Neural cell (in vitro differentiated cells): Measurements from ENCODE around the gene IGSF5. TPM values are rescaled to one million over a fixed set of nuclear protein-coding genes. Genes with fewer than 3 reads are reported as not detected.
"Not testable (repeated sequence)": the region's sequence is repeated elsewhere in the genome, so short reads cannot be mapped to it uniquely, and the experiment has no call there.

Source experiments
- H2AFZ ChIP-seq: fragments of 200-600, 300-800 bp; sonication (generic), shearing (Covaris generic); 2 replicates; pipeline ENCODE4 v1.6.0; 2014; ENCODE audit warnings: low read depth, mild to moderate bottlenecking, antibody characterized with exemption, low read length, moderate library complexity
- H3F3A ChIP-seq: fragments of 200-600 bp; shearing (Covaris generic); 2 replicates; pipeline ENCODE4 v1.6.1; 2016; ENCODE audit warnings: mild to moderate bottlenecking, moderate library complexity, mixed read lengths, antibody characterized with exemption, low read length; ENCODE audit not compliant: insufficient read depth, poor library complexity, severe bottlenecking
- H3K27ac ChIP-seq: fragments of 200-600, 300-800 bp; sonication (generic), shearing (Covaris generic); 2 replicates; pipeline ENCODE4 v1.5.1; 2014; ENCODE audit warnings: mild to moderate bottlenecking, low read length, moderate library complexity
- H3K27me3 ChIP-seq: fragments of 300-800, 200-600 bp; sonication (generic), shearing (Covaris generic); 2 replicates; pipeline ENCODE4 v1.6.0; 2014; ENCODE audit warnings: mild to moderate bottlenecking, low read depth, low read length, moderate library complexity; ENCODE audit not compliant: insufficient read depth
- H3K36me3 ChIP-seq: fragments of 300-800, 200-600 bp; sonication (generic), shearing (Covaris generic); 2 replicates; pipeline ENCODE4 v1.5.1; 2014; ENCODE audit warnings: mild to moderate bottlenecking, antibody characterized with exemption, low read length, moderate library complexity; ENCODE audit not compliant: insufficient read depth
- H3K4me2 ChIP-seq: fragments of 300-800, 200-600 bp; sonication (generic), shearing (Covaris generic); 2 replicates; pipeline ENCODE4 v1.6.0; 2014; ENCODE audit warnings: mild to moderate bottlenecking, low read length
- H3K4me3 ChIP-seq: fragments of 300-800, 200-600 bp; sonication (generic), shearing (Covaris generic); 2 replicates; pipeline ENCODE4 v1.5.1; 2014; ENCODE audit warnings: mild to moderate bottlenecking, low read length, moderate library complexity
- H3K79me2 ChIP-seq: fragments of 200-600 bp; shearing (Covaris generic); replicated peaks from 2 replicates; pipeline ENCODE4 v1.6.0; 2014; ENCODE audit warnings: mild to moderate bottlenecking, low read length, moderate library complexity; ENCODE audit not compliant: insufficient read depth
- H3K9ac ChIP-seq: fragments of 300-800, 200-600 bp; sonication (generic), shearing (Covaris generic); 2 replicates; pipeline ENCODE4 v1.6.1; 2016; ENCODE audit warnings: mild to moderate bottlenecking, low read length, mixed read lengths
- H3K9me2 ChIP-seq: fragments of 200-600 bp; shearing (Covaris generic); 2 replicates; pipeline ENCODE4 v1.6.1; 2016; ENCODE audit warnings: mild to moderate bottlenecking, low read length, mixed read lengths; ENCODE audit not compliant: insufficient read depth
- H3K9me3 ChIP-seq: fragments of 200-600, 300-800 bp; sonication (generic), shearing (Covaris generic); 2 replicates; pipeline ENCODE4 v1.6.1; 2016; ENCODE audit warnings: mild to moderate bottlenecking, mixed run types, low read length, moderate library complexity, mixed read lengths
- H4K20me1 ChIP-seq: fragments of 200-600 bp; shearing (Covaris generic); 2 replicates; pipeline ENCODE4 v1.6.1; 2016; ENCODE audit warnings: mild to moderate bottlenecking, mixed run types; ENCODE audit not compliant: insufficient read depth
- EP300 ChIP-seq: fragments of 450-650 bp; conservative IDR thresholded peaks from 2 replicates; pipeline ENCODE4 v1.6.1; 2014; ENCODE audit warnings: antibody characterized with exemption, mild to moderate bottlenecking, moderate library complexity; ENCODE audit not compliant: poor library complexity, severe bottlenecking
- EZH2 ChIP-seq: fragments of 200-600, 300-800 bp; shearing (Covaris generic), sonication (generic); IDR thresholded peaks from 2 replicates; pipeline ENCODE4 v1.6.1; 2014; ENCODE audit warnings: antibody characterized with exemption, low read length, borderline replicate concordance, mild to moderate bottlenecking; ENCODE audit not compliant: insufficient read depth, poor library complexity, severe bottlenecking
- MXI1 ChIP-seq: fragments of 450-650 bp; conservative IDR thresholded peaks from 2 replicates; pipeline ENCODE4 v1.6.1; 2014; ENCODE audit warnings: antibody characterized with exemption, mild to moderate bottlenecking; ENCODE audit not compliant: poor library complexity, severe bottlenecking
- POLR2AphosphoS5 ChIP-seq: IDR thresholded peaks from 2 replicates; pipeline ENCODE4 v1.6.1; 2012
- RAD21 ChIP-seq: fragments of 450-650 bp; conservative IDR thresholded peaks from 2 replicates; pipeline ENCODE4 v1.6.1; 2014; ENCODE audit warnings: antibody characterized with exemption, mild to moderate bottlenecking, moderate library complexity
- REST ChIP-seq: IDR thresholded peaks from 2 replicates; pipeline ENCODE4 v1.6.1; 2012; ENCODE audit warnings: borderline replicate concordance
- SMC3 ChIP-seq: fragments of 450-650 bp; conservative IDR thresholded peaks from 2 replicates; pipeline ENCODE4 v1.6.1; 2014; ENCODE audit warnings: antibody characterized with exemption, mild to moderate bottlenecking, moderate library complexity; ENCODE audit not compliant: poor library complexity
- TAF1 ChIP-seq: IDR thresholded peaks from 2 replicates; pipeline ENCODE4 v1.6.1; 2012; ENCODE audit warnings: low read depth
- polyA plus RNA-seq: library from polyadenylated mRNA; depleted of rRNA; stranded (reverse); fragments of >200 nt; gene quantifications from 2 replicates; pipeline ENCODE4 v1.2.3, GENCODE V29; 2014
- TF ChIP-seq, protein P1 (sequence below): fragments of 450-650 bp; IDR thresholded peaks from 2 replicates; pipeline ENCODE4 v1.5.1; 2014; ENCODE audit warnings: antibody characterized with exemption, mild to moderate bottlenecking, moderate library complexity; ENCODE audit not compliant: poor library complexity, severe bottlenecking

Gene IGSF5
- polyA plus RNA-seq, 1 donor from 2014 or later = 1.1 TPM

- Histone ChIP-seq H3K9me3 (no peaks in the 10 kb centered on the region), H3K79me2 (no peaks in the 10 kb centered on the region), H2AFZ (no peak overlapping the region), H3K27me3 (no peaks in the 10 kb centered on the region), H3K4me3 (no peak overlapping the region), H3K27ac (no peak overlapping the region), H4K20me1 (no peaks in the 10 kb centered on the region), H3K9ac (no peak overlapping the region), H3K9me2 (no peaks in the 10 kb centered on the region), H3F3A (no peaks in the 10 kb centered on the region), H3K36me3 (no peaks in the 10 kb centered on the region), H3K4me2 (no peak overlapping the region)
- TF ChIP-seq EZH2 = no peak
- TF ChIP-seq SMC3 = no peak
- TF ChIP-seq, protein P1, sequence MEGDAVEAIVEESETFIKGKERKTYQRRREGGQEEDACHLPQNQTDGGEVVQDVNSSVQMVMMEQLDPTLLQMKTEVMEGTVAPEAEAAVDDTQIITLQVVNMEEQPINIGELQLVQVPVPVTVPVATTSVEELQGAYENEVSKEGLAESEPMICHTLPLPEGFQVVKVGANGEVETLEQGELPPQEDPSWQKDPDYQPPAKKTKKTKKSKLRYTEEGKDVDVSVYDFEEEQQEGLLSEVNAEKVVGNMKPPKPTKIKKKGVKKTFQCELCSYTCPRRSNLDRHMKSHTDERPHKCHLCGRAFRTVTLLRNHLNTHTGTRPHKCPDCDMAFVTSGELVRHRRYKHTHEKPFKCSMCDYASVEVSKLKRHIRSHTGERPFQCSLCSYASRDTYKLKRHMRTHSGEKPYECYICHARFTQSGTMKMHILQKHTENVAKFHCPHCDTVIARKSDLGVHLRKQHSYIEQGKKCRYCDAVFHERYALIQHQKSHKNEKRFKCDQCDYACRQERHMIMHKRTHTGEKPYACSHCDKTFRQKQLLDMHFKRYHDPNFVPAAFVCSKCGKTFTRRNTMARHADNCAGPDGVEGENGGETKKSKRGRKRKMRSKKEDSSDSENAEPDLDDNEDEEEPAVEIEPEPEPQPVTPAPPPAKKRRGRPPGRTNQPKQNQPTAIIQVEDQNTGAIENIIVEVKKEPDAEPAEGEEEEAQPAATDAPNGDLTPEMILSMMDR = no peak
- no peak for TF ChIP-seq REST
- TF ChIP-seq TAF1 = no peak
These were observed 7.5 kb upstream of the IGSF5 start for GRCh38 chr21:39737376-39738000.

DNA sequence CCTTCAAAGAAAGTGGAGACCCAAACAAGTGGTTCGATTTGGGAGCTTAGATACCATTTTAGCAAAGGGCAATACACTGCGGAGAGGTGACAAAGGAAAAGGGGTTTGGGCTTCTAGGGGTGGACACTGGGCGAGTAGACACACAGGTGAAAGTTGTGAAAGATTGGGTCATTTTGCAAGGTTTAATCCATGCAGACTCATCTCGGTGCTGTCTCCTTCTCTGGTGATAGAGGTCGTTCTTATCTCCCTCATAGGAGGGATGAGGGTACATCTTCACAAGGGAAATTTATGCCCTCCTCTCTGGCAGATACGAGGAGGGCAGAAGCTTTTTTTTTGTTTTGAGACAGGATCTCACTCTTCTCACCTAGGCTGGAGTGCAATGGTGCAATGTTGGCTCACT lies 6.4 kb upstream of the IGSF5 start:
- no peaks in the 10 kb centered on the region for H4K20me1 ChIP-seq
- H3K4me2 ChIP-seq = no peak overlapping the region
- no peaks in the 10 kb centered on the region for H3K79me2 ChIP-seq
- H3K9me3 ChIP-seq = no peaks in the 10 kb centered on the region
- no peaks in the 10 kb centered on the region for H3F3A ChIP-seq
- H3K27ac ChIP-seq = no peak overlapping the region
- H3K9me2 ChIP-seq = no peaks in the 10 kb centered on the region
- no peak overlapping the region for H2AFZ ChIP-seq
- H3K27me3 ChIP-seq = no peaks in the 10 kb centered on the region
- no peak for TF ChIP-seq TAF1
- TF ChIP-seq MXI1 = no peak
- TF ChIP-seq, protein P1 = no peak
- TF ChIP-seq POLR2AphosphoS5 = no peak
- TF ChIP-seq EP300 = no peak
- TF ChIP-seq EZH2 = no peak
- TF ChIP-seq RAD21 = no peak
- no peak overlapping the region for H3K4me3 ChIP-seq
- H3K9ac ChIP-seq = no peak overlapping the region
- no peaks in the 10 kb centered on the region for H3K36me3 ChIP-seq

DNA sequence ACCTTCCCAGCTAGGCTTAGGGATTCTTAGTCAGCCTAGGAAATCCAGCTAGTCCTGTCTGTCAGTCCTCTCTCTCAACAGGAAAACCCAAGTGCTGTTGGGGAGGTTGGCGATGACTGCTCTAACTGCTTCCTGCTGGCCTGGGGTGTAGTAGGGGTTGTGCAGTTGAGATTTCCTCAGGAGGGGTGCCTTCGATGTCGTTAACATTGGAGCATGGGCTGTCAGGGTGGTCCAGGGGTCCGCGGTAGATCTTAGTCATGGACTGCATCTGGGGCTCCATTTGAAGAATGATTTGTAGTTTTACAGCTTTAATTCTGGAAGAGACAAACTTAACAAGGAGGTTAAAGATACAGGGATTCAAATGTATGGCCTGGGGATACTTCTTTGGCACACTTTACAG lies 5.5 kb upstream of the IGSF5 start:
- H4K20me1 ChIP-seq, H3K27ac ChIP-seq: not testable (repeated sequence)

GRCh38 chr21:39742561-39742960 lies 2.4 kb upstream of the IGSF5 start:
- H3K4me3 ChIP-seq, H3K4me2 ChIP-seq, H3K9ac ChIP-seq, H3K27me3 ChIP-seq, H2AFZ ChIP-seq, H3F3A ChIP-seq, H3K9me3 ChIP-seq, H3K79me2 ChIP-seq, H3K9me2 ChIP-seq, H3K36me3 ChIP-seq, H4K20me1 ChIP-seq, H3K27ac ChIP-seq: not testable (repeated sequence)

More for the DNA sequence above, 5.5 kb upstream of the IGSF5 start:
- H3K9me2 ChIP-seq, H3K9me3 ChIP-seq, H3K27me3 ChIP-seq, H2AFZ ChIP-seq, H3K4me2 ChIP-seq, H3K36me3 ChIP-seq, H3F3A ChIP-seq, H3K9ac ChIP-seq, H3K4me3 ChIP-seq, H3K79me2 ChIP-seq: not testable (repeated sequence)
